ENCODE results near the gene SYCP2.
A peak's percentile ranks its signal among the peaks of the same experiment; 100 is the strongest.
"Not testable (repeated sequence)": the region's sequence is repeated elsewhere in the genome, so short reads cannot be mapped to it uniquely, and the experiment has no call there.

The SYCP2 gene

GRCh38 chr20:59933296-59933848 is at the start of gene SYCP2:
Gene SYCP2, minus strand, starts transcription at chr20:59933637. Its CDS starts 11,224 bp downstream, at chr20:59922413.
- DNase-seq: no peak

- no peak for DNase-seq
Measured at GRCh38 chr20:59983076-59983475, 49.6 kb upstream of the SYCP2 start.

GRCh38 chr20:59977086-59977485 is 43.6 kb upstream of the SYCP2 start:
- DNase-seq: no peak

GRCh38 chr20:59976156-59976782 is 42.8 kb upstream of the SYCP2 start:
- no peak for DNase-seq

GRCh38 chr20:59972037-59972801 is 38.8 kb upstream of the SYCP2 start:
- no peak for DNase-seq

- no peak for DNase-seq
Measured at GRCh38 chr20:59971428-59971827, 38.0 kb upstream of the SYCP2 start.

- DNase-seq: no peak
Measured at GRCh38 chr20:59966428-59966827, 33.0 kb upstream of the SYCP2 start.

- no peak for DNase-seq
Measured at GRCh38 chr20:59962155-59962554, 28.7 kb upstream of the SYCP2 start.

GRCh38 chr20:59961423-59961822 is 28.0 kb upstream of the SYCP2 start:
- no peak for DNase-seq

GRCh38 chr20:59958626-59959025 is 25.2 kb upstream of the SYCP2 start:
- peak; percentile 5 for DNase-seq

GRCh38 chr20:59958123-59958522 is 24.7 kb upstream of the SYCP2 start, which contains the start of gene CDH26:
Gene CDH26, plus strand, starts transcription at chr20:59958423. Its CDS starts 304 bp downstream, at chr20:59958727.
- no peak for DNase-seq

- not testable (repeated sequence) for DNase-seq
Measured at GRCh38 chr20:59957568-59957967, 24.1 kb upstream of the SYCP2 start.

- DNase-seq: peak; percentile 21
Measured at GRCh38 chr20:59955131-59955796, 21.8 kb upstream of the SYCP2 start.

GRCh38 chr20:59954718-59955117 is 21.3 kb upstream of the SYCP2 start:
- no peak for DNase-seq

- DNase-seq: no peak
Measured at GRCh38 chr20:59949911-59950310, 16.5 kb upstream of the SYCP2 start.

- peak; percentile 62 for DNase-seq
Measured at GRCh38 chr20:59948828-59949720, 15.6 kb upstream of the SYCP2 start.

GRCh38 chr20:59948212-59948611 is 14.8 kb upstream of the SYCP2 start:
- DNase-seq: no peak

GRCh38 chr20:59947376-59947775 is 13.9 kb upstream of the SYCP2 start:
- no peak for DNase-seq

GRCh38 chr20:59945731-59946130 is 12.3 kb upstream of the SYCP2 start:
- DNase-seq: no peak

- DNase-seq: no peak
Measured at GRCh38 chr20:59945175-59945574, 11.7 kb upstream of the SYCP2 start.

GRCh38 chr20:59944726-59945125 is 11.3 kb upstream of the SYCP2 start:
- DNase-seq: no peak

- no peak for DNase-seq
Measured at GRCh38 chr20:59942245-59942644, 8.8 kb upstream of the SYCP2 start.

- DNase-seq: no peak
Measured at GRCh38 chr20:59940956-59941294, 7.5 kb upstream of the SYCP2 start.
